Osteocyte (in vitro differentiated cells): ENCODE measurements around the gene RGS5. TPM values are rescaled to one million over a fixed set of nuclear protein-coding genes. Genes with fewer than 3 reads are reported as not detected.
A peak's percentile ranks its signal among the peaks of the same experiment; 100 is the strongest.
"Not testable (repeated sequence)": the region's sequence is repeated elsewhere in the genome, so short reads cannot be mapped to it uniquely, and the experiment has no call there.

Experiments
- DNase-seq: peaks from one replicate; pipeline ENCODE4 v3.0.0; 2021; ENCODE audit warnings: mixed read lengths; ENCODE audit not compliant: unreplicated experiment; ENCODE audit errors: extremely low spot score
- H3K27ac Mint-ChIP-seq: one replicate; pipeline ENCODE4 v1.8.0; 2021; ENCODE audit warnings: mild to moderate bottlenecking, mixed read lengths; ENCODE audit not compliant: unreplicated experiment
- H3K27me3 Mint-ChIP-seq: one replicate; pipeline ENCODE4 v1.8.0; 2021; ENCODE audit warnings: mixed read lengths; ENCODE audit not compliant: unreplicated experiment
- H3K36me3 Mint-ChIP-seq: one replicate; pipeline ENCODE4 v1.8.0; 2021; ENCODE audit warnings: mixed read lengths; ENCODE audit not compliant: unreplicated experiment
- H3K4me1 Mint-ChIP-seq: one replicate; pipeline ENCODE4 v1.8.0; 2021; ENCODE audit warnings: mixed read lengths; ENCODE audit not compliant: unreplicated experiment
- H3K4me3 Mint-ChIP-seq: one replicate; pipeline ENCODE4 v1.8.0; 2021; ENCODE audit warnings: mild to moderate bottlenecking, moderate library complexity, mixed read lengths; ENCODE audit not compliant: unreplicated experiment
- H3K9me3 Mint-ChIP-seq: one replicate; pipeline ENCODE4 v1.8.0; 2021; ENCODE audit warnings: mixed read lengths; ENCODE audit not compliant: unreplicated experiment
- CTCF ChIP-seq: fragments of 200-600 bp; sonication (generic); IDR thresholded peaks from 2 replicates; pipeline ENCODE4 v1.5.0; 2021; ENCODE audit warnings: antibody characterized with exemption, mild to moderate bottlenecking, moderate library complexity
- total RNA-seq: library from RNA; stranded (reverse); gene quantifications from 2 replicates; pipeline ENCODE4 v1.2.1, GENCODE V29; 2021

Gene RGS5
- total RNA-seq, 1 donor from 2014 or later: 187 TPM

GRCh38 chr1:163240705-163241104 is 38.0 kb upstream of the RGS5 start:
- no peak for TF ChIP-seq CTCF
- no peaks in the 10 kb centered on the region for H3K27me3 Mint-ChIP-seq
- no peak overlapping the region for H3K27ac Mint-ChIP-seq
- H3K4me1 Mint-ChIP-seq: no peaks in the 10 kb centered on the region
- H3K36me3 Mint-ChIP-seq: no peaks in the 10 kb centered on the region
- peaks cover 4% of the 10 kb centered on the region for H3K9me3 Mint-ChIP-seq
- DNase-seq: no peak
- H3K4me3 Mint-ChIP-seq: no peak overlapping the region

- H3K27ac Mint-ChIP-seq, H3K4me3 Mint-ChIP-seq, H3K36me3 Mint-ChIP-seq, H3K9me3 Mint-ChIP-seq, H3K27me3 Mint-ChIP-seq, DNase-seq: not testable (repeated sequence)
- H3K4me1 Mint-ChIP-seq: peaks cover 20% of the 10 kb centered on the region
Measured at GRCh38 chr1:163233643-163234042, 30.9 kb upstream of the RGS5 start.

- H3K27ac Mint-ChIP-seq: no peak overlapping the region
- no peak overlapping the region for H3K4me3 Mint-ChIP-seq
- no peak for TF ChIP-seq CTCF
- no peaks in the 10 kb centered on the region for H3K27me3 Mint-ChIP-seq
- no peak for DNase-seq
- H3K9me3 Mint-ChIP-seq: no peaks in the 10 kb centered on the region
- H3K36me3 Mint-ChIP-seq: no peaks in the 10 kb centered on the region
- H3K4me1 Mint-ChIP-seq: peaks cover 20% of the 10 kb centered on the region
Measured at GRCh38 chr1:163231385-163231784, 28.7 kb upstream of the RGS5 start.

GRCh38 chr1:163230827-163231226 is 28.1 kb upstream of the RGS5 start:
- Mint-ChIP-seq H3K4me3 (no peak overlapping the region), H3K27ac (peak overlapping the region; percentile 48), H3K4me1 (peaks cover 20% of the 10 kb centered on the region), H3K9me3 (no peaks in the 10 kb centered on the region), H3K36me3 (no peaks in the 10 kb centered on the region), H3K27me3 (no peaks in the 10 kb centered on the region)
- no peak for TF ChIP-seq CTCF
- DNase-seq: no peak

GRCh38 chr1:163228271-163228670 is 25.6 kb upstream of the RGS5 start:
- H3K27me3 Mint-ChIP-seq, DNase-seq, H3K36me3 Mint-ChIP-seq: not testable (repeated sequence)

GRCh38 chr1:163227126-163227525 is 24.4 kb upstream of the RGS5 start:
- no peak for TF ChIP-seq CTCF
- no peaks in the 10 kb centered on the region for H3K27me3 Mint-ChIP-seq
- DNase-seq: no peak
- no peak overlapping the region for H3K4me3 Mint-ChIP-seq
- no peak overlapping the region for H3K27ac Mint-ChIP-seq
- peaks cover 15% of the 10 kb centered on the region for H3K4me1 Mint-ChIP-seq
- no peaks in the 10 kb centered on the region for H3K36me3 Mint-ChIP-seq
- H3K9me3 Mint-ChIP-seq: no peaks in the 10 kb centered on the region

More at GRCh38 chr1:163228271-163228670, 25.6 kb upstream of the RGS5 start:
- not testable (repeated sequence) for H3K27ac Mint-ChIP-seq, H3K4me3 Mint-ChIP-seq, H3K9me3 Mint-ChIP-seq
- H3K4me1 Mint-ChIP-seq: peaks cover 20% of the 10 kb centered on the region
